Natural killer cell treated with Interleukin-12 subunit alpha and Interleukin-12 subunit beta and Interleukin-15 and Interleukin-18, amount 100 ng/mL, for 72 hours (primary cell): ENCODE measurements around the gene MEOX2. TPM values are rescaled to one million over a fixed set of nuclear protein-coding genes. Genes with fewer than 3 reads are reported as not detected.

Experiments used
- ATAC-seq, 2 donors: fragments of 150-1000 bp; cut with Tn5 transposase in 1 of 2; sonication (Bioruptor Pico), chemical (Tn5 transposase) in 1 of 2; 2 replicates each; pipeline ENCODE4 v1.10.0; 2021
- DNase-seq: peaks from one replicate; pipeline ENCODE4 v3.0.0; 2022; ENCODE audit warnings: low spot score
- H3K27ac Mint-ChIP-seq, 2 donors: 1 replicate in 1 of 2; 2 replicates in 1 of 2; pipeline ENCODE4 v1.8.0; 2022; ENCODE audit warnings: mixed read lengths in 2 of 2, mild to moderate bottlenecking in 1 of 2, moderate library complexity in 1 of 2
- H3K27me3 Mint-ChIP-seq, 2 donors: 1 replicate in 1 of 2; 2 replicates in 1 of 2; pipeline ENCODE4 v1.8.0; 2022; ENCODE audit warnings: mixed read lengths in 2 of 2
- H3K36me3 Mint-ChIP-seq: one replicate; pipeline ENCODE4 v1.8.0; 2022; ENCODE audit warnings: mixed read lengths
- H3K4me1 Mint-ChIP-seq, 2 donors: 1 replicate in 1 of 2; 2 replicates in 1 of 2; pipeline ENCODE4 v1.8.0; 2022; ENCODE audit warnings: low read depth in 2 of 2, mixed read lengths in 2 of 2, mild to moderate bottlenecking in 1 of 2
- H3K4me3 Mint-ChIP-seq: one replicate; pipeline ENCODE4 v1.8.0; 2022; ENCODE audit warnings: mixed read lengths
- H3K9me3 Mint-ChIP-seq: 2 replicates; pipeline ENCODE4 v1.8.0; 2022; ENCODE audit warnings: mixed read lengths
- total RNA-seq, 2 donors: library from RNA; stranded (reverse); gene quantifications; one replicate each; pipeline ENCODE4 v1.2.3, GENCODE V29; 2022

Gene MEOX2
- total RNA-seq, 2 donors from 2014 or later, result not detected

- ATAC-seq, result no peak
- no peak overlapping the region for H3K27ac Mint-ChIP-seq
Measured at GRCh38 chr7:15669443-15670090, 16.9 kb downstream of the MEOX2 start.

GRCh38 chr7:15667991-15668390, 18.5 kb downstream of the MEOX2 start:
- Mint-ChIP-seq H3K27ac (no peak overlapping the region), H3K36me3 (no peaks in the 10 kb centered on the region), H3K4me1 (no peaks in the 10 kb centered on the region), H3K9me3 (peaks cover 16% of the 10 kb centered on the region), H3K4me3 (no peak overlapping the region), H3K27me3 (no peaks in the 10 kb centered on the region)
- no peak for ATAC-seq
- no peak for DNase-seq

More at GRCh38 chr7:15669443-15670090, 16.9 kb downstream of the MEOX2 start:
- H3K4me1 Mint-ChIP-seq, result no peaks in the 10 kb centered on the region
- DNase-seq, result no peak
- H3K4me3 Mint-ChIP-seq, result no peak overlapping the region
- H3K36me3 Mint-ChIP-seq, result no peaks in the 10 kb centered on the region
- no peaks in the 10 kb centered on the region for H3K27me3 Mint-ChIP-seq
- peaks cover 18% of the 10 kb centered on the region for H3K9me3 Mint-ChIP-seq

DNA sequence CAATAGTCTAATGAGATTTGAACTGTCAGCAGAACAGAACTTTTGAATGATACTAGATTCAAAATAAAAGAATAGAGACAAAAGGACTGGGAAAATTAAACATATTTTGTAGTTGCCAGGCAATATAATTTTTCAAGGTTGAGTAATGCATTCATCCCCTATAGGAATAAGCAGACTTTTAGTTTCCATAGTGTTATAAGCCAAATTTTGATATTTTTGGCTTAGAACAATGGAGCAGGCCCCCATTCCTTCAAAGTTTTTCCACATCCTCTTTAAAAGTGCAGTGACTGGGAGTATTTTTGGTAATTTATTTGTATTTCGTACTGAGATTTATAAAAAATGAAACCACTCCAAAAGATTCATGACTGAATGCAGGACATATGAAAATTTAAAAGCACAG, 24.0 kb downstream of the MEOX2 start:
- no peak for DNase-seq
- Mint-ChIP-seq H3K4me3 (no peak overlapping the region), H3K27me3 (no peaks in the 10 kb centered on the region), H3K36me3 (no peaks in the 10 kb centered on the region), H3K9me3 (peaks cover 8% of the 10 kb centered on the region), H3K27ac (no peak overlapping the region), H3K4me1 (no peaks in the 10 kb centered on the region)
- ATAC-seq, result no peak

DNA sequence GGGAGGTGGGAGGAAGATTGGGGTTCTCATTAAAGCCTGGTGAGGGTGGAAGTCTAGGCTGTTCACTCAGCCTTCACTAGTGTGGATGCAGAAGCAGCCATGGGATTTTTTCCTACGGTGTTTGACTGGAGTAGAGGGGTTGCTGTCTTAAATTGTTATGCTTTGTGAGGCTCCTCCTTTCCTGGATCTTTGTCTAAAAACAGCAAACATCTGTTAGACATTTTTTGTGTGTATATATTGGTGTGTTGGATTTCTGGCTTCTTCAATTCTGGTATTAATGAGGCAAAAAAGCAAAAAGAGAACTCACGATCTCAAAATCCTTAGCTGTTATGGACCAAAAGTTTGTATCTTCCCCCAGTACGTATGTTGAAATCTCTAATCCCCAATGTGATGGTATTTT, 28.2 kb downstream of the MEOX2 start:
- ATAC-seq (no peak), DNase-seq (no peak)
- Mint-ChIP-seq H3K27me3 (no peaks in the 10 kb centered on the region), H3K36me3 (peaks cover 4% of the 10 kb centered on the region), H3K4me1 (no peaks in the 10 kb centered on the region), H3K9me3 (peaks cover 17% of the 10 kb centered on the region), H3K27ac (no peak overlapping the region), H3K4me3 (no peak overlapping the region)

DNA sequence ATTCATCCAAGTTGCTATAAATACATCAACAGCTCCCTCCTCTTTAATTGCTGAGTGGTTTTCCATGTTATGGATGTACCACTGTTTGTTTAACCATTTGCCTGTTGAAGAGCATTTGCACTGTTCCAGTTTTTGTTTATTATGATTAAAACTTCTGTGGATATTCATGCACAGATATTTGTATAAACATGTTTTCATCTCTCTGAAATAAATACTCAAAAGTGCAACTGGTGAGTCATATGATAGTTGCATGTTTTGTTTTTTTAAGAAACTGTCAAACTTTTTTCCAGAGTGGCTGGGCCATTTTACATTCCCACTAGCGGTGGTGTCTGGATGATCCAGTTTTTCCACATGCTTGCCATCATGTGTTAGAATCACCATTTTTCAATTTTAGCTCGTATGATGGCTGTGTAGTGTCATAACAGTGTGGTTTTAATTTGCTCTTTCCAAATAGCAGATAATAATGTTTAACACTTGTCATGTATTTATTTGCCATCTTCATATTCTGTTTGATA, 33.6 kb downstream of the MEOX2 start:
- Mint-ChIP-seq H3K27me3 (no peaks in the 10 kb centered on the region), H3K4me3 (no peak overlapping the region), H3K27ac (no peak overlapping the region), H3K36me3 (peaks cover 4% of the 10 kb centered on the region), H3K9me3 (peaks cover 20% of the 10 kb centered on the region), H3K4me1 (no peaks in the 10 kb centered on the region)
- DNase-seq (no peak), ATAC-seq (no peak)

GRCh38 chr7:15651693-15652092, 34.8 kb downstream of the MEOX2 start:
- no peak overlapping the region for H3K27ac Mint-ChIP-seq
- peaks cover 10% of the 10 kb centered on the region for H3K9me3 Mint-ChIP-seq
- DNase-seq (no peak), ATAC-seq (no peak)
- no peak overlapping the region for H3K4me3 Mint-ChIP-seq
- no peaks in the 10 kb centered on the region for H3K27me3 Mint-ChIP-seq
- no peaks in the 10 kb centered on the region for H3K36me3 Mint-ChIP-seq
- no peaks in the 10 kb centered on the region for H3K4me1 Mint-ChIP-seq

GRCh38 chr7:15650787-15651186, 35.7 kb downstream of the MEOX2 start:
- no peak for ATAC-seq
- DNase-seq, result no peak
- Mint-ChIP-seq H3K27me3 (no peaks in the 10 kb centered on the region), H3K36me3 (no peaks in the 10 kb centered on the region), H3K9me3 (peaks cover 10% of the 10 kb centered on the region), H3K4me1 (no peaks in the 10 kb centered on the region), H3K4me3 (no peak overlapping the region), H3K27ac (no peak overlapping the region)

DNA sequence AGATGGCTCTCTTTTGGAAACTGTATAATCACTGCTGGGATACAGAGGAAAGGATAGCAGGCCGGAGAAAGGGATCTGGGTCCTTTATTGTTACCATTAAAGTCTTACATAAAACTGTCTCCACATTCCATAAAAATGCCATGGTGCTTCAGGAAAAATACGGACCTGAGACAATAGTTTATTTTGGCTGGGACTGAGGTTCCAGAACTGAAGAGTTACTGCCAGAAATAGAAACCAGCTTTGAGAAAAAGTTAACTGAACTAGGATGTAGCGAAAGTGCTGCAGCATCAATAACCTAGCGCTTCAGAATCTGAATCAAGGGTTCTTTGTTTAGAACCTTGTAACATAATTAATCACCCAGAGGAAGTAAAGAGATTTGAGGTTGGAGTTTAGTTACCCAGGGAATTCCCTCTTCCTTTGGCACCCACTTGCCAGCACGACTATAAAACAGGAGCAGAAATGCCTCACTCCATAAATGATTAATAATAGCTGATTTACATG, 38.0 kb downstream of the MEOX2 start:
- no peak for DNase-seq
- peaks cover 6% of the 10 kb centered on the region for H3K9me3 Mint-ChIP-seq
- no peaks in the 10 kb centered on the region for H3K4me1 Mint-ChIP-seq
- no peak for ATAC-seq
- no peak overlapping the region for H3K4me3 Mint-ChIP-seq
- no peak overlapping the region for H3K27ac Mint-ChIP-seq
- no peaks in the 10 kb centered on the region for H3K27me3 Mint-ChIP-seq
- H3K36me3 Mint-ChIP-seq, result no peaks in the 10 kb centered on the region

DNA sequence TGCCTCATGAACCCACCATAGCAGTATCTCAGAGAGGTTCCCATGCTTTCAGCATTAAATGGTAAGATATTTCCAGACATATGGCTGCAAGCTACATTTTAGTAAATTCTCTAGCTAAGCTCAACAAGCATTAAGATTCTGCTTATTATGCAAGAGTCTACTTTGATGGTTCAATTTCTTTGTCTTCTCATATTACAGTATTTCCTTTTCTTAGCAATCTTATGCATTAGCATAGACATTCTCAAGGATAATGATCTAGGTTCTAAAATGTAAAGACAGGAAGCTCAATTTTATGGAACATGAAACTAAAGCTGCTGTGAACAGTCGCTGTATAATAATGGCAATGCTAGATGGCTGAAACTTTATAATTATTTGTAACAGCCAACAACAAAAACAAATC, 39.2 kb downstream of the MEOX2 start:
- H3K4me1 Mint-ChIP-seq, result no peaks in the 10 kb centered on the region

DNA sequence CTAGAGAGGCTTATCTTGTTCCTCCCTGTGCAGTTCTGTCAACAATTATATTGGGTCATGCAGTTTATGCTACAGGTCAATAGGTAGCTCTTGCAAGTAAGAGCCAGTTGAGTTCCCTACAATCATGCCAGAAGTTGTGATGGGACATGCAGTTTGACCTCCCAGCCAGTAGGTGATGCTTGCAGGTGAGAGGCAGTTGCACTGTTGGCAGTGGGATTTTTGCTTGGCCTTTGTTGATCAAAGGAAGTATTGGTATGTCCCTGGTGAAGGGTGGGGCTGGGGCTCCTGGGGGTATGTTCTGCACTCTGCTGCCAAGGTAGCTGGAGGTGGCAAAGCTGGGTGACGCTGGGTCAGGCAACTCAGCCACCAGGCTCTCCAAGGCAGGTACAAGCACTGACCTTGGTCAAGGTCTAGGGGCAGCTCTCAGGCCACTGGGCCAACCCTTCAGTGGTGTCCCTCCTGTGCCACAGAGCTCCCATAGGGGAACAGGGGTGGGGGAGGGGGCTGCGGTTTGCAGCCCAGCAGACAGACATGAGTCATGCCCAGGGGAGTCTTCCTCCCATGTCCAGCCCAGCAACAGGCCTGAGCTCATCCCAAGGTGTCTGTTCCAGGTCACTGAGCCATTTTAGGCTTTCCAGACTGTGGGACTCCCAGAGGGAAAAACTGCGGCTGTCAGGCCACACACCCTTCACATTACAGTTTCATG, 43.3 kb downstream of the MEOX2 start:
- Mint-ChIP-seq H3K27ac (no peak overlapping the region), H3K4me3 (no peak overlapping the region), H3K9me3 (peaks cover 13% of the 10 kb centered on the region), H3K27me3 (no peaks in the 10 kb centered on the region), H3K36me3 (peaks cover 4% of the 10 kb centered on the region), H3K4me1 (no peaks in the 10 kb centered on the region)
- DNase-seq (no peak), ATAC-seq (no peak)

More for the DNA sequence above, 39.2 kb downstream of the MEOX2 start:
- DNase-seq (no peak), ATAC-seq (no peak)
- Mint-ChIP-seq H3K27ac (no peak overlapping the region), H3K9me3 (peaks cover 6% of the 10 kb centered on the region), H3K4me3 (no peak overlapping the region), H3K36me3 (no peaks in the 10 kb centered on the region), H3K27me3 (no peaks in the 10 kb centered on the region)

- H3K27me3 Mint-ChIP-seq, result no peaks in the 10 kb centered on the region
- ATAC-seq (no peak), DNase-seq (no peak)
- no peaks in the 10 kb centered on the region for H3K36me3 Mint-ChIP-seq
- H3K4me3 Mint-ChIP-seq, result no peak overlapping the region
- no peaks in the 10 kb centered on the region for H3K4me1 Mint-ChIP-seq
- no peak overlapping the region for H3K27ac Mint-ChIP-seq
- H3K9me3 Mint-ChIP-seq, result peaks cover 14% of the 10 kb centered on the region
Measured at GRCh38 chr7:15628876-15629275, 57.6 kb downstream of the MEOX2 start.

DNA sequence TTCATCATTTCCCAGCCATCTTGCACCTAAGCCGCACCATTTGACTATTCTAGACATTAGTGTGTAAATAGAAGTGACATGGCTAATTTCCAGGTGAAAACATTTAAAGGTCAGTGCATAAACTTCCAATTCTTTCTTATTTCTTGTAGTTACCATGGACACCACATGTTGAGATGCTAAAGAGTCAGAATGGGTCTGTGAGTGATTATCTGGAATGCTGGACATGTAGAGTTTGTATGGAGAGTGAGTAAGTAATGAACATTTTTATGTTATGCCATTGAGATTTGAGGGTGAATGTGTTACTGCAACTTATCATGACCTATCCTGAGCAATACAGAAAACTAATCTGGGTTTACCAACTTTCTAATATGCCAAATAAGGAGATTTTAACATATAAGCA, 60.4 kb downstream of the MEOX2 start:
- peaks cover 12% of the 10 kb centered on the region for H3K9me3 Mint-ChIP-seq
- no peaks in the 10 kb centered on the region for H3K4me1 Mint-ChIP-seq
- no peaks in the 10 kb centered on the region for H3K27me3 Mint-ChIP-seq
- ATAC-seq (no peak), DNase-seq (no peak)
- no peaks in the 10 kb centered on the region for H3K36me3 Mint-ChIP-seq
- no peak overlapping the region for H3K4me3 Mint-ChIP-seq
- no peak overlapping the region for H3K27ac Mint-ChIP-seq

DNA sequence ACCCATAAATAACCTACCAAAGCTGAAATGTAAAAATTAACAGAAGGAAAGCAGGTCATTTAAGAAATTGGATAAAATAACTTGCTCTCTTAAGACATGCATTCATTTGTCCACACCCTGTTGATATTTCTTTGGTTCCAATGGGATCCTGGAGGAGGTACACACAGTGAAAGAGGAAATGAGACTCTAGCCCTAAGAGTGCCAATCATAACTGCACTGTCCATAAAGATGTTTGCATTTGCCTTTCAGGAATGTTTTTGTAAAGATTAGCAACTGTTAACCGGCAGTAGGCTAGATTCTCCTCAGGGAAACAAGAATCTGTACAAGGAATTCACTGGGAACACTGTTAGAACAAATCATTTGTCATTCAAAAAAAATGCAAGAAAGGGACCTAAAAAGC, 61.0 kb downstream of the MEOX2 start:
- no peak for DNase-seq

GRCh38 chr7:15621468-15621867, 65.0 kb downstream of the MEOX2 start:
- Mint-ChIP-seq H3K36me3 (no peaks in the 10 kb centered on the region), H3K27ac (no peak overlapping the region), H3K4me3 (no peak overlapping the region), H3K9me3 (peaks cover 4% of the 10 kb centered on the region), H3K4me1 (no peaks in the 10 kb centered on the region), H3K27me3 (no peaks in the 10 kb centered on the region)
- DNase-seq (no peak), ATAC-seq (no peak)

More for the DNA sequence above, 61.0 kb downstream of the MEOX2 start:
- Mint-ChIP-seq H3K27me3 (no peaks in the 10 kb centered on the region), H3K4me1 (no peaks in the 10 kb centered on the region), H3K36me3 (no peaks in the 10 kb centered on the region), H3K9me3 (peaks cover 10% of the 10 kb centered on the region), H3K4me3 (no peak overlapping the region), H3K27ac (no peak overlapping the region)
- ATAC-seq, result no peak
